ENCODE results near the gene COMMD10.
A peak's percentile ranks its signal among the peaks of the same experiment; 100 is the strongest.
"Not testable (repeated sequence)": the region's sequence is repeated elsewhere in the genome, so short reads cannot be mapped to it uniquely, and the experiment has no call there.

Gene COMMD10

DNA sequence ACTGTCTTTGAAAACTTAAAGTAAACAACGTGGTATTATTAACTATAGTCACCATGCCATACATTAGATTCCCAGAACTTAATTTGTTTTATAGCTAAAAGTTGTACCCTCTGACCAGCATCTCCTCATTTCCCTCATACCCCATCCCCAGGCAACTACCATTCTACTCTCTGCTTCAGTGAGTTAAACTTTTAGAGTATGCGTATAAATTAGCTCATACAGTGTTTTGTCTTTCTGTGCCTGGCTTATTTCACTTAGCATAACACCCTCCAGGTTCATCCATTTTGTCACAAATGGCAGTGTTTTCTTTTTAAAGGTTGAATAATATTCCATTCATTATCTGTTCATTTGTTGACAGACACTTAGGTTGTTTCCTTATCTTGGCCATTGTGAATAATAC lies 14.2 kb downstream of the COMMD10 start:
- no peak for DNase-seq

DNA sequence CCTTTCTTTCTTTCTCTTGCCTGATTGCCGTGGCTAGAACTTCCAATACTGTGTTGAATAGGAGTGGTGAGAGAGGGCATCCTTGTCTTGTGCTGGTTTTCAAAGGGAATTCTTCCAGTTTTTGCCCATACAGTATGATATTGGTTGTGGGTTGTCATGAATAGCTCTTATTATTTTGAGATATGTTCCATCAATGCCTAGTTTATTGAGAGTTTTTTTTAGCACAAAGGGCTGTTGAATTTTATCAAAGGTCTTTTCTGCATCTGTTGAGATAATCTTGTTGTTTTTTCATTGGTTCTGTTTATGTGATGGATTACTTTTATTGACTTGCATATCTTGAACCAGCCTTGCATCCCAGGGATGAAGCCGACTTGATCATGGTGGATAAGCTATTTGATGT lies 20.1 kb downstream of the COMMD10 start:
- not testable (repeated sequence) for DNase-seq

DNA sequence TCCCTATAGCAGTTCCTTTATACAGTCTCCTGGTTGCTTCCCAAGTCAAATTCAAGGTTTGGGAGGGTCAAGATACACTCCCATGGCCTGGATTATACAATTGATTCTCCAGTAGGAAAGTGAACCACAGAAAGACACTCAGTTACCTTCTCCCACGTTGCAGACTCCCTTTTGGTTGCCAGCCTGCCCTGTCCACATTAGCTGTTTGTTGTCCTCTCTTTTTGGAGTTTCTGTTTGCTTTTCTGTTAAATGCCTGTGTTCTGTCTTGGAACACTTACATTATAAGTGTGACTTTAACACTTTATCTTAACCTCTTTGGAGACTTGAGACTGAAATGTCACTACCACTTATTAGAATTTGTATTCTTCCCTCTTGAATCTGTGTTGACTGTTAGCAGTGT lies 30.3 kb downstream of the COMMD10 start:
- DNase-seq, result no peak

DNA sequence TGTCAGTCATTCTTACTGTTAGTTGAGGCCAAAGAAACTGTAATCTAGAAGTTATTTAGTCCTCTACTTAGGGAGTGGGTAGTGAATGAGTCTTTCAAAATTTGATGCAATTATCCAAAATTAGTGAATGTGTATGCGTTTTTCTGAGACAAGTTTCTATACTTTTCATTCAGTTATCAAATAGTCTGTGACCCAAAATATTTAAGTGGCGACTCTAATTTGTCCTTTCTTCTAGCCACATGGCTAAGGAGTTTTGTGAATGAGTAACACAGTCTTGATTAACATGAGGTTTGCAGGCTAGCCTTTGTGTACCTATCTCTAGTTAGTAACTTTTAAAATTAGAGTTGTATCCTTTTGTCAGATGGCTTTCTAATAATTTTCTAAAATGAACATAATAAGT lies 45.6 kb downstream of the COMMD10 start:
- no peak for DNase-seq

DNA sequence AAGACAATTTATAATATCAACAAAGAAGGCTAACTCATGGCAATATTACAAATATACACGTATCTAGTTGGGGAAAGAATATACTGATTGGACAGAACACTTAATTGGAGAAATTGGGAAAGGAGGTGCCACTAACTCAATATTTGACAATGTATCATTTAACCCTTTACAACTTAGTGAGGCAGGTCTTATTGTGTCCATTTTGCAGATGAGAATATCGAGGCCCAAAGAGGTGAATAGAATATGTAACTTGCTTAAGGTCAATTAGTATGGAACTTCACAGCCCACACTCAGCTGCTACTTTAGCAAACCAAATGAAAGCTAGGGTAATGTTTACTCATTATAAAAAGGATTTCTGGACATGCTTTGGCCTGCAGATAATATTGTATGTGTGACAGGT lies 46.2 kb downstream of the COMMD10 start:
- DNase-seq, result no peak

DNA sequence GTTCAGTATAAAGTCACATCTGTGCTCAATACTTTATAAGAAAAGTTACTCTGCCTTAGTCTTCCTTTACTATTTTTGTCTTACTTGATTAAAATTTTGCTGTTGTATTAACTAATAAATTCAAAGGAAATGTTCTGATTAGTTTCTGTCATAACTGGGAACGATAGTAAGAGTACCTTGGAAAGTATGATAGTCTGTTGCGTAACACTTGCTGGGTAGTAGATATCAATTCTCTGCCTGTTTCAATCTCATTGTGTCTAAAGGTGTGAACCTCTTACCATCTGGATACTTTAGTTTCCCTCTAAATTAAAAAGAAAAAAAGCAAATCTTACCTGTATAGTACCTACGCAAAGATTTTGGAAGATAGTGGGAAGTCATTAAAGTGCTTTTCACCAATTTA lies 48.5 kb downstream of the COMMD10 start:
- no peak for DNase-seq

DNA sequence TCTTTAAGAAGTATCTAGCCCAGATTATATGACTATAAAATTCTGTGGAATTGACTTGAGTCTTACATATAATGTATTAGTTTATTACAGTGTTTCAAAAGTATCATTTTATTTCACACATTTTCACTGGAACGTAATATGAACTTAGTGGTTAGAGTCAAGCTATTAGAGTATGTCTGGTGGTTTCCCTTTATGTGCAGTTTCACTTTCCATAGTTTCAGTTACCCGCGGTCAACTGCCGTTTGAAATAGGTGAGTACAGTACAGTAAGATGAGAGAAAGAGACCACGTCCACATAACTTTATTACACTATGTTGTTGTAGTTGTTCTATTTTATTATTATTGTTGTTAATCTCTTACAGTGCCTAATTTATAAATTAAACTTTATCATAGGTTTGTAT lies 50.5 kb downstream of the COMMD10 start:
- no peak for DNase-seq

DNA sequence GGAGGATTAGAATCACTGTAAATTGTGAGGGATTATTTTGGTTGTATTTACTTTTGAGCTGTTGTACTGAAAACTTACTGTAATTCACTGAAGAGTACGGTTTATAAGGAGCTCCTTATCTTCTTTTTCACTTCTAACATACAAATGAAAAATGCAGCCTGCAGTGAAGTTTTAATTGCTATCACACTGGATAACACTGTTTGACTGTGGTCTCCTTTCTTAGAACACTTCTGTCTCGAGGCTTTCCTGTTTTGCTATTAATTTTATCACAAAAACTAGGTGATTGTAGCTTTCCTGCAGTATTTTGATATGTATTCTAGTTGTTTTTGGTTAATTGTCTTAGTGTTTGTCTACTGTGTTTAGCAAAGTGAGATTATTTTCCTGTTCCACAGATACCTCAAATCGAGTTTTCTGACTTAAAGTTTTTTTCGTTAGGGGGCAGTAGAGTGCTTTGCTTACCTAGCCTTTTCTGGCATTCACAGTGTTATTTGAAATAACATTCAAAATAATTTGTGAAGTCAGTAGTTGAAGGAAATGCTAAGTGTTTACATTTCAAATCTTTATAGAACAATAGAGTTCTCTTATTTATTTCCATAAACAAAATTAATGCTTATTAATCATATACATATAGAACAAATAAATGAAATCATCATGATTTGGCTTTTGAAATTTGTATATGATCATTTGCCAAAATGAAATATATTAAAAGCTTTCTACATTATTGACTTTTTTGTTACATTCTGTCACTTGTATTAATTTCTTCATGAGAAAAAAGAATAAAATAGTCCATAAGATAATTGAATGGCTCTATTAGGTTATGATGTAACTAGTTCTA lies 52.9 kb downstream of the COMMD10 start:
- peak; percentile 68 for DNase-seq

DNA sequence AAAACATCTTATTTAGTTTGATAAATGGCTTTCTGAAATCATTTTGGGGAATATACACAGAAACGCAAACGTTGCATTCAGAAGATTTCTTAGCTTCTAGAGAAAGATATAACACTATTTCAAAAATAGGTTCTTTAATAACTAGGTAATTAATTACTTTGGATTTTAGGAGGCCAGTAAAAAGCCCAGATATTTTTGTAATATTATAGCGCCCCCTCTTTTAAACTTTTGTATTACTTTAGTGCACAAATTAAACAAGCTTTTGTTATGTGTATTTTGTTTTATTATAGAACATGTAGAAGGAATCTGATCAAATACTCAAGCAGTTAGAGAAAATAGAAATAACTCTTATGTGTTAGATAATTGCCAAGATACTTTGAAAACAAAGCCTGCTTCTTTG lies 57.7 kb downstream of the COMMD10 start:
- DNase-seq, result no peak

DNA sequence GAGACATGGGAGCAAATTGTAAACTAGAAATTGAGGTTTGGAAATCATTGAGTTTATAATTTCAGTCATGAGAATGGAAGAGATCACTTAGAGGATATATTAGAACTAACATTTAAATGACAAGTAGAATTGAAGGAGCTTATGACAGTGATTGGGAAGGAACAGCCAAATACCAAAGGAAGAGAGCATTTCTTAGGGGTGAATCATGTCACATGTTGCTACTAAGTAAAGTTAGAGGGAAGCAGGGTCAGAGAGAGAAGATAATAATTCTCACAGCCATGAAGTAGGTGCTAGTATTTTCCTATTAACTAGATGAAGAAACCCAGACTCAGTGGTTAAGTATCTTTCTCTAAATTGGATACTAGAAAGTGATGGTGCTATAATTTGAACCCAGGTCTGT lies 59.3 kb downstream of the COMMD10 start:
- no peak for DNase-seq

DNA sequence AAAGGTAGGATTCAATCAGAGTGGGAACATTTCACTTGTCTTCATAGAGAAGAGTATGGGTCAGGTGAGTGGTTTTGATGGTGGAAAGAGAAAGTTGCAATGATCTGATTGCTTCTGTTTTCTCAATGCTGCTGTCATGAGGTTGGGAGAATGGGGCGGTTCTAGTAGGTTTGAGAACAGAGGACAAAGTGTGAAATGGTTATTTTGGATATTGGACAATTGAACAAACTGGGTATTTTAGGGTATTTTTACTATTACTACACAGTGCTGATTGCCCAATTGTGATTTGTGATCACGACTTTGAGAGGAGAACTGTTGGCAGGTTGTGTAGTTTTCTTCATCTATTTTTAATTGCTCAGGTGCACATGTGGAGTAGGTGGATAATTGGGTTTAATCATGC lies 60.2 kb downstream of the COMMD10 start:
- no peak for DNase-seq

DNA sequence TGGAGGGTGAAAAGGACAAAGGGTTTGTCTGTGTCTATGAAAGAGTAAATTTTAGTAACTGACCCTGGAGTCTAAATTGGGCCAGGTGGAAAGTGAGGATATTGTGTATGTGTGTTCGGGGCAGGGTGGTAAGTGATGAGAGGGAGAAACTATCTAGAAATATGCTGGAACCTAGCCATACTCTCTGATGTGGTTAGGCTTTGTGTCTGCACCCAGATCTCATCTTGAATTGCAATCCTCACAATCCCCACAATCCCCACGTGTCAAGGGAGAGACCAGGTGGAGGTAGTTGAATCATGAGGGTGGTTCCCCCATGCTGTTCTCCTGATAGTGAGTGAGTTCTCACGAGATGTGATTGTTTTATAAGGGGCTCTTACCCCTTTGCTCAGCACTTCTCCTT lies 60.6 kb downstream of the COMMD10 start:
- DNase-seq, result no peak

DNA sequence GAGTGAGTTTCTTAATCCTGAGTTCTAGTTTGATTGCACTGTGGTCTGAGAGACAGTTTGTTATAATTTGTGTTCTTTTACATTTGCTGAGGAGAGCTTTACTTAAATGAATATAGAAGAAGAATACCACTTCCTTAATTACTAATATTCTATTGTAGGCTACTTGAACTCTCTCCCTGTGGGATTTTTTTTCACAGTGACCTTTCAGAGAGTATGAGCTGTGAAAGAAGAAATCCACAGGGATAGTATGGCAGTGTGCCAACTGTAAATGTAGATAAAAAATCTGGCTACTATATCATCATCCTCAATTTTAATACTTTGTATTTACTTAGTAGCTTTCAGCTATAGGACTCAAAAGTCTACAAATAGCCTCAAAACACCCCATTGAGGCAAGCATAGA lies 67.3 kb downstream of the COMMD10 start:
- no peak for DNase-seq

DNA sequence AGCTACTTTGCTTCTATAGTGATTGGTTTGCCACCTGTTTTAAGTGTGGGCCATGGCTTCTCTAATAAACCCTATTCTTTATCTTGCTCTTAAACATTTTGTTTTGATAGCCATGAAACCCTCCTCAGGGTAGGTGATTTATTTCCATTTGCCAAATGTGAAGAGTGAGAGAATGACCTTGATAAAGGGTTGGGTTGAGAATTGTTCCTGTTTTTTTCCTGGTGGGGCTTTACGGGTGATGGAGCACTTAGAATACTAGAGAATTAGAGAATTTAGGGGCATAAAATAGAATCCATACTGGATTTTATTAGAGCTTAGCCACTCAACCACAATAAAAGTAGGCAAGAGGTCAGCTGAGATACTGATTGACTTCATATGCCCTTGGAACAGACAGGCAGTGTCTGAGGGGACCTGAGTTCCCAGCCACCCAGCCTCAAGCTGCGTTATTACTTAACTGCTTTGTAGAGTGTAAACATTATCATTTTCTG lies 68.9 kb downstream of the COMMD10 start:
- no peak for DNase-seq

DNA sequence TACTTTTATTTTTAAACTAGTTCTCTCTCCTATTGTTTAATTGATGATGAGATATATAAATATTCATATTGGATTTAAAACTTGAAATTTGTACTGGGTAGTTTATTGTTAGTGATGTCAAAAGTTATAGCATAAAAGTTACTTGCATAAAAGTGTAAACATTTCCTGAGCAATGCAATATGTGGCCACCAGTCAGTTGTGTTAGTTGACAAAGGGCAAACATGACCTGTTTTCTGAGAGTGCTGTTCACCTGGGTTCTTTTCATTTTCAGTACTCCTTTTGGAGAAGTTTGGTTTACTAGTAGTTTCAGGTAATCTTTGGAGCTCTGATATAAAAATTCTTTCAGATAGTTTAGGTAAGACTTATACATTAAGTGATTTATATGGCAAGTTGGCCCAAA lies 69.4 kb downstream of the COMMD10 start:
- no peak for DNase-seq

DNA sequence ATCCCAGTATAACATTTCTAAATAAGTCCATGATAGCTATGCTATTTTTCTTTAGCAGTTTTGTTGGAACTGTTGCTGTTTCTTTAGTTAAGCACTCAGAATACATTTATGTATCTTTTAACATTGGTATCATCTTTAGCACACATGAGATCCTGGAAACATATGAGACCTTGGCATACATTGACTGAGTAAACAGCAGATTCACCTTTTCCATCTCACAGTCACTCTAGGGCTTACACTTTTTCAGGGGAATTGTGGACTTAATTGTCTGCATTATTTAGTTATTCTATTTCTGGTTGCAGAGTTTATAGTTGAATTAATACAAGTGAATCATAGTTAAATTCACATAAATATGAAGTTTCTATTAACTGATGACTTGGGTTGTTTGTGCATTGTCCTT lies 70.1 kb downstream of the COMMD10 start:
- DNase-seq, result no peak

DNA sequence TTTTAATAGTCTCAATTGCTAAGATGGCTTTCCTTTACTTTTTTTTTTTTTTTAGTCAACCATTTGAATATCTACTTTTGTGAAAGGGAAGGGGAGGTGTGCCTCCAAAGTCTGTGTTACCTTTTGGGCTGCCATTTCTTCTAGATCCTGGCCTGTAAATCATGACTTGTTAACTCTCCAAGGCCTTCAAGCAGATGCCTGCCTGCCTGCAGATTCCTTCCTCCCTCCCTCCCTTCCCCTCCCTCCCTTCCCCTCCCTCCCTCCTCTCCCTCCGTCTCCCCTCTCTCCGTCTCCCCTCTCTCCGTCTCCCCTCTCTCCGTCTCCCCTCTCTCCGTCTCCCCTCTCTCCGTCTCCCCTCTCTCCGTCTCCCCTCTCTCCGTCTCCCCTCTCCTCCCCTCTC lies 73.1 kb downstream of the COMMD10 start:
- DNase-seq, result no peak

DNA sequence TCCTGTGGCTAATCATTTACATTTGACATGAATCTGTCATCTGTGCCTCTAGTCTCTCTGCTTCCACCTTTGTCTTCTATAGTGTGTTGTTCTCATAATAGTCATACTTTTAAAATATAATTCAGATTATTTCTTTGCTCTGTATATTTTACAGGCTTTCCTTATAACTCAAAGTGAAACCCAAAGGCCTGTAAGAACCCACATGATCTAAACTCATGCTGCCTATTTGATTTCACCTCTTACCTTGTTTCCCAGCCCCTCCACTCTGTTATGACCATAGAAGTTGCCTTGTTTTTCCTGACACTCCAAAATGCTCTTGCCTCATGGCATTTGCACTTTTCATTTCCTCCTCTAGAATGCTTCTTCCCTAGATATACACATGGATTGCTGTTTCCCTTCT lies 74.2 kb downstream of the COMMD10 start:
- DNase-seq, result no peak

DNA sequence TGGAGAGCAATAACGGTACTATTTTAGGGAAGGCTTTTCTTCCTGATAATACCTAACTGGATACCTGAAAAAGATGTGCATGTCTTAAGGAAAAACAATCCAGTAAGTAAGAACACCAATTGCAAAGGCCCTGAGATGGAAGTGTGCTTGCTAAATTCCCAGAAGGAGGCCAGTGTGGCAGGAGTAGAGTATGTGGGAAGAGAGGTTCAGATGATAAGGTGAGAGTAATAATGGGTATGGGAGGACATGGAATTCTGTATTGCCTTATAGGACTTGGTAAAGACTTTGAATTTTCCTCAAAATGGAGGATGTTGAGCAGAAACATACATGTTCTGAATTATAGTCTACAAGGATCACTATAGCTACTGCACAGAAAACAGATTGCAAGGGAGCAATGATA lies 89.3 kb downstream of the COMMD10 start:
- no peak for DNase-seq

DNA sequence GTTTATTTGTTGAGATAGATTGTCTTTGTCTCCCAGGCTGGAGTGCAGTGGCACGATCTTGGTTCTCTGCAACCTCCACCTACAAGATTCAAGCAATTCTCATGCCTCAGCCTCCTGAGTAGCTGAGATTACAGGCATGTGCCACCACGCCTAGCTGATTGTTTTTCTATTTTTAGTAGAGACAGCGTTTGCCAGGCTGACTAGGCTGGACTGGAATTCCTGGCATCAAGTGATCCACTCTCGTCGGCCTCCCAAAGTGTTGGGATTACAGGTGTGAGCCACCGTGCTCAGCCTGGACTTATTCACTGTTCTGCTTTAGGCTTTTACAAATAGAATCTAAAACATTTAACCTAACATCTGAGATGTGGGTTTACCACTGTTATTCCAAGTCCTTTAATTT lies 91.3 kb downstream of the COMMD10 start:
- DNase-seq, result no peak

DNA sequence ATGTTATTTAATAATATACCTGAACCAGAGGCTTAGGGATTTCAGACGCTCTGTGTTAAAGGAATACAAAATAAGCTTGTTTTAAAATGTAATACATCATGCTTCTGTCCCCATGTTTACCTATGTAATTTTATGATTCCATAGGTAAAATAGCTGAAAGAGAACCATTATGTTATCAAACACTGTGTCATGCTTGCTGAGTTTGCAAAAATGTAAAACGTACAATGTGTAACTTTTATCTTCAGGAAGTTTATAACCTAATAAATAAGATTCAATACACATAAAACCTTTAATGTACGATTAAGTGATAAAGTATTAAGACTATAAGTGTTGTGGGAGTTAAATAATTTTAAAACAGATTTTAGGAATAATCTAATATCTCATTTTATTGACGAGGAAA lies 94.1 kb downstream of the COMMD10 start:
- DNase-seq, result no peak

DNA sequence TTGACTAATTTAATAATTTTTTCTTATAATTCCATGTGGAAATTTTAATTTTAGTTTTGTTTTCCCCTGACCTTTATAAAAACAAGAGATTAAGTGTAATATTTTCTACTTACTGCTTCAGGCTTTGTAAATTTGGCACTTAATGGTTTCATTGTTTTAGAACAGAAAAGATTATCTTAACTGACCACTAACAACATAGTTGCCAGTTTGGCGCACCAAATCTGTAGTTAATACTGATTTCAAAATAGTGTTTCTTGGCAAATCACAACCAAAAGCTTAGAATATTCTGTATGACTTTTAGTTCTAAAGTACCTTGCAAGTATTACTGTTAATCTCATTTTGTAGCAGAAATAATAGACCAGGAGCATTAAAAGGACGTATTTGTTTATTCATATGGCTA lies 124.3 kb downstream of the COMMD10 start:
- DNase-seq, result no peak

DNA sequence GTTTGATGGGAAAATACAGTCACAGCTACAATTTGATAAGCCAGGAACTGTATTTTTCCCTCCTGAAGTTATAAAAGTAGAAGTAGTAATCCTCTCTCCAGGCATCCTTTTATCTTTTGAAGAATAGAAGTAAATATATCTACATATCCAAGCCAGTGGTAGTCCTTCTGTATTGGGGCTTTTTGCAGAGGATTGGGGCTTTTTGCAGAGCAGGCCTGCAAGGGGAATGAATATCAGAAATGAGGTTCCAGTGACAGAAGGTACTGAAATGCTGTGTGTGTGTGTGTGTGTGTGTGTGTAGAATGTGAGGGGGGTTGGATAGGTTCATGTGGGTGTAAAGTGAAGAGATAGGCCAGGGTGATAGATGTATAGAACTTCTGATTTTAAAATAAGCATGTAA lies 127.4 kb downstream of the COMMD10 start:
- no peak for DNase-seq

DNA sequence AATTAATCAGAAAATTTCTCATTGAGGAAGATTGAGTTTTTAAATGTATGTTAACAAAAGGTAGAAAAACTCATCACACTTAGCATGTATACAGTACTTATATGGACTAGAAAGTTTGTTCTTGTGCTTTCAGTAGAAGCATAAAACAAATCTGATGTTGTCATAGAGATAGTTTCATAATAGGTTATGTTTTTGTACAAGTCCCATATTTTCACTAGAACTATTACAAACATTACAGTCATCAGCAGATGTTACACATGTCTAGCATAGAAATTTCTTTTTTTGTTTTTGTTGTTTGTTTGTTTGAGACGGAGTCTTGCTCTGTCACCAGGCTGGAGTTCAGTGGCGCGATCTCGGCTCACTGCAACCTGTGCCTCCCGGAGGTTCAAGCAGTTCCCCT lies 131.4 kb downstream of the COMMD10 start:
- DNase-seq, result no peak

DNA sequence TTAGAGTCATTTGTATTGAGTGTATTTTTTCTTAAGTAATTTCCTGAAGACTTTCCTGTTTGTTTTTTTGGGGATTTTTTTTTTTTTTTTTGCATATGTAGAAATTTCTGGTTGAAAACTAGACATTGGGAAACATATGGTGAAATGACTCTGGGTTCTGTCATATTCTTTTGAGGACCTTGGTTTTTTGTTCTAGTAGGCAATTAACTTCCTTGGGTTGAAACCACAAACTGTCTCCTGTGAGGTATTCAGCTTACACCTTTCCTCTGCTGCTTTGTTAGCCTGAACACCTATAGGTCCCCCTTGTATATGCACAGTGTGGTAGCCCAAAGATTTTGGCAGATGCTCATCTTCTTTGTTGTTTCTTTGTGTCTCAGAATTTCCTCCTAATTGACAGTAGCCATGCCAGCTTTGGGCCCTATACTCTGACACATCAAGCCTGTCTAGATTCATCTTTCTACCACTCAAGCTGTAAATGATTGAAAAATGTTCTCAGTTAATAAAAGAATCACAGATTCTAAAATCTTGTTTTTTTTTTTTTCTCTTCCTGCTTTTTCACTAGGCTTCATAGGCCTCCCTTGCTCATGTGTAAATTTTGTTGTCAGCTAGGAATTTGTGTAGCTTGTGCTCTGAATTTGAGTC lies 140.6 kb downstream of the COMMD10 start:
- DNase-seq, result no peak

Measured in NCI-H1436 (cell line).